Fibroblast of the aortic adventitia (primary cell): Measurements from ENCODE around the gene IQSEC3. TPM values are rescaled to one million over a fixed set of nuclear protein-coding genes. Genes with fewer than 3 reads are reported as not detected.

Source experiments
- DNase-seq: peaks from one replicate; pipeline ENCODE4 v3.0.0-alpha.2; 2010; ENCODE audit warnings: low read depth
- H3K4me3 ChIP-seq: 2 replicates; pipeline ENCODE4 v1.5.1; 2011; ENCODE audit warnings: low read depth, mild to moderate bottlenecking, control low read depth, low read length, moderate library complexity
- CTCF ChIP-seq: IDR thresholded peaks from 2 replicates; pipeline ENCODE4 v1.5.1; 2011; ENCODE audit warnings: mild to moderate bottlenecking, low read length, control low read depth, inconsistent platforms; ENCODE audit not compliant: insufficient read depth
- total RNA-seq: library from RNA; depleted of rRNA; stranded (reverse); fragments of >200 nt; gene quantifications from 2 replicates; pipeline ENCODE4 v1.2.3, GENCODE V29; 2012; ENCODE audit warnings: low replicate concordance

IQSEC3 gene
- total RNA-seq, 1 donor: not detected

GRCh38 chr12:165862-166368 is 99.3 kb downstream of the IQSEC3 start:
- DNase-seq: no peak
- no peak overlapping the region for H3K4me3 ChIP-seq
- no peak for TF ChIP-seq CTCF

GRCh38 chr12:166425-167075 is 100.0 kb downstream of the IQSEC3 start:
- TF ChIP-seq CTCF: no peak
- DNase-seq: no peak
- no peak overlapping the region for H3K4me3 ChIP-seq

- no peak for DNase-seq
- TF ChIP-seq CTCF: no peak
- no peak overlapping the region for H3K4me3 ChIP-seq
Measured at GRCh38 chr12:167959-168600, 101.5 kb downstream of the IQSEC3 start.

GRCh38 chr12:168763-169525 is 102.4 kb downstream of the IQSEC3 start:
- no peak for TF ChIP-seq CTCF
- DNase-seq: no peak
- H3K4me3 ChIP-seq: no peak overlapping the region

- TF ChIP-seq CTCF: no peak
- no peak for DNase-seq
- H3K4me3 ChIP-seq: no peak overlapping the region
Measured at GRCh38 chr12:169528-170370, 103.2 kb downstream of the IQSEC3 start.
